Chondrocyte (in vitro differentiated cells): ENCODE measurements around the gene LRIG2. TPM values are rescaled to one million over a fixed set of nuclear protein-coding genes. Genes with fewer than 3 reads are reported as not detected.

Experiments
- DNase-seq: peaks from one replicate; pipeline ENCODE4 v3.0.0; 2021; ENCODE audit warnings: mixed read lengths, low spot score
- H3K27ac Mint-ChIP-seq: one replicate; pipeline ENCODE4 v1.8.0; 2021; ENCODE audit warnings: mild to moderate bottlenecking, moderate library complexity, mixed read lengths; ENCODE audit not compliant: unreplicated experiment
- H3K27me3 Mint-ChIP-seq: 2 replicates; pipeline ENCODE4 v1.8.0; 2021; ENCODE audit warnings: low read depth, mixed read lengths
- H3K36me3 Mint-ChIP-seq: 2 replicates; pipeline ENCODE4 v1.8.0; 2021; ENCODE audit warnings: low read depth, mixed read lengths
- H3K4me1 Mint-ChIP-seq: 2 replicates; pipeline ENCODE4 v1.8.0; 2021; ENCODE audit warnings: low read depth, mild to moderate bottlenecking, mixed read lengths
- H3K4me3 Mint-ChIP-seq: one replicate; pipeline ENCODE4 v1.8.0; 2021; ENCODE audit warnings: mild to moderate bottlenecking, moderate library complexity, mixed read lengths; ENCODE audit not compliant: unreplicated experiment
- H3K9me3 Mint-ChIP-seq: 2 replicates; pipeline ENCODE4 v1.8.0; 2021; ENCODE audit warnings: low read depth, mixed read lengths
- total RNA-seq: library from RNA; stranded (reverse); gene quantifications from 3 replicates; pipeline ENCODE4 v1.2.1, GENCODE V29; 2021
- TF ChIP-seq, protein P1 (sequence below): fragments of 200-600 bp; sonication (generic); IDR thresholded peaks from 2 replicates; pipeline ENCODE4 v1.5.0; 2021; ENCODE audit warnings: antibody characterized with exemption, mild to moderate bottlenecking, moderate library complexity

LRIG2 gene
- total RNA-seq, 1 donor from 2014 or later = 10.7 TPM

DNA sequence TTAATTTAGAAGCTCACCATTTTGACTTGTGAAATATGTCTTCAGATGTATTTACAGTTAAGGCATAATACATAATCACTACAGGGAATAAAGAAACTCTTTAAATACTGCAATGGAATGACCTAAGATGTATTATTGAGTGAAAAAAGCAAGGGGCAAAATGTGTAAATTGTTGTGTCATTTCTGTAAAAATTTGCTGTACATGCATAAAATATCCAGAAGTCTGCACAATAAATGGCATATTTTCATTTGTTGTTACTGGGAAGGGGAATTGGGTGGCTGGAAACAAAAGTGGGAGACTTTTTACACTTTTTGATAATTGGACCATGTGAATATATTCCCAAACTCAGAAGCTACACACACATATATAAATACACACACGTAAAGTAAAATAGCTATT, 17.1 kb downstream of the LRIG2 start:
- Mint-ChIP-seq H3K9me3 (no peaks in the 10 kb centered on the region), H3K27me3 (no peaks in the 10 kb centered on the region), H3K27ac (no peak overlapping the region), H3K4me3 (no peak overlapping the region), H3K4me1 (peaks cover 14% of the 10 kb centered on the region), H3K36me3 (peaks cover 14% of the 10 kb centered on the region)
- TF ChIP-seq, protein P1, sequence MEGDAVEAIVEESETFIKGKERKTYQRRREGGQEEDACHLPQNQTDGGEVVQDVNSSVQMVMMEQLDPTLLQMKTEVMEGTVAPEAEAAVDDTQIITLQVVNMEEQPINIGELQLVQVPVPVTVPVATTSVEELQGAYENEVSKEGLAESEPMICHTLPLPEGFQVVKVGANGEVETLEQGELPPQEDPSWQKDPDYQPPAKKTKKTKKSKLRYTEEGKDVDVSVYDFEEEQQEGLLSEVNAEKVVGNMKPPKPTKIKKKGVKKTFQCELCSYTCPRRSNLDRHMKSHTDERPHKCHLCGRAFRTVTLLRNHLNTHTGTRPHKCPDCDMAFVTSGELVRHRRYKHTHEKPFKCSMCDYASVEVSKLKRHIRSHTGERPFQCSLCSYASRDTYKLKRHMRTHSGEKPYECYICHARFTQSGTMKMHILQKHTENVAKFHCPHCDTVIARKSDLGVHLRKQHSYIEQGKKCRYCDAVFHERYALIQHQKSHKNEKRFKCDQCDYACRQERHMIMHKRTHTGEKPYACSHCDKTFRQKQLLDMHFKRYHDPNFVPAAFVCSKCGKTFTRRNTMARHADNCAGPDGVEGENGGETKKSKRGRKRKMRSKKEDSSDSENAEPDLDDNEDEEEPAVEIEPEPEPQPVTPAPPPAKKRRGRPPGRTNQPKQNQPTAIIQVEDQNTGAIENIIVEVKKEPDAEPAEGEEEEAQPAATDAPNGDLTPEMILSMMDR = no peak
- no peak for DNase-seq

DNA sequence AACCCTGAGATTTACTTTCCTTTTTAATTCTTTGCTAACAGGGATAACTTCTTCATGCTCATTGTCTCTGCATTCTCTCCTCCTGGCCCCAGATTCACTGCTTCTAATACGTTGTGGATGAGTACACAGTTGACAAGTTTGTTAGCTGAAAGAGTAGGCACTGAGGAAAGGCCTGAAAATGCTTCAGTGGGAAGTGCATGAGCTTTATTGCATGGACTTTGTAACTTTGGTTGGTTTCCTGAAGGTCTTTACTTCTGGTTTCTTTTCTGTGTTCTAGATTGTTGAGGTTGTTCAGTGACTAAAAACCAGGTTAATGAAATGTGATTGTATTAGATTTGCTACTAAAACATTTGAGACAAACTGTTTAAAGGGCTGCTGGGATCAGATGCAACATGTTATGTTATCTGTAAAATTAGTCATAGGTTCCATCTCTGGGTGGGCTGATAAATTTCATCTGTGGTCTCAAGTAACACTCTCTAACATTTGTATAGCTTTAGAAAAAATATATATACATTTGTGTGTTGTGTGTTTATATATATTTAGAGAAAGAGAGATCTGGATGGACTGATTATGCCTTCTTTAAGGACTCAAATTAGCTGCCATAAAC, 19.1 kb downstream of the LRIG2 start:
- Mint-ChIP-seq H3K27me3 (no peaks in the 10 kb centered on the region), H3K9me3 (no peaks in the 10 kb centered on the region), H3K4me3 (no peak overlapping the region), H3K4me1 (peaks cover 14% of the 10 kb centered on the region), H3K36me3 (peaks cover 21% of the 10 kb centered on the region), H3K27ac (no peak overlapping the region)
- TF ChIP-seq, protein P1 = no peak
- no peak for DNase-seq

DNA sequence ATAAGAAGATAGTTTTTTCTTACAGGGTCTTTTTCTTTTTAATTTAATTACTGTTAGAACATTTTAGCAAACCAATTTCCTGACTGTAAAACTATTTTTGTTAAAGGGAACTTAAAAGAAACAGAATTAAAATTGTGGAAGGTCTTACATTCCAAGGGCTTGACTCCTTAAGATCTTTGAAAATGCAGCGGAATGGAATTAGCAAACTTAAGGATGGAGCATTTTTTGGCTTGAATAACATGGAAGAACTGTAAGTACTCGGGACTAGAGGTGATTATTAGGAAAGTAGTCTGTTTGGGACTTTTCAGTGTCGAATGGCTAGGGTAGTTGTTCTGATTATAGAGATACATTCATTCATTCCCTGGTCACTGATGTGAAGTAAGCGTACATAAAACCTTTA, 21.5 kb downstream of the LRIG2 start:
- Mint-ChIP-seq H3K9me3 (no peaks in the 10 kb centered on the region), H3K4me1 (peaks cover 3% of the 10 kb centered on the region), H3K36me3 (peaks cover 27% of the 10 kb centered on the region), H3K27ac (no peak overlapping the region), H3K4me3 (no peak overlapping the region), H3K27me3 (no peaks in the 10 kb centered on the region)
- no peak for DNase-seq
- TF ChIP-seq, protein P1 = no peak

DNA sequence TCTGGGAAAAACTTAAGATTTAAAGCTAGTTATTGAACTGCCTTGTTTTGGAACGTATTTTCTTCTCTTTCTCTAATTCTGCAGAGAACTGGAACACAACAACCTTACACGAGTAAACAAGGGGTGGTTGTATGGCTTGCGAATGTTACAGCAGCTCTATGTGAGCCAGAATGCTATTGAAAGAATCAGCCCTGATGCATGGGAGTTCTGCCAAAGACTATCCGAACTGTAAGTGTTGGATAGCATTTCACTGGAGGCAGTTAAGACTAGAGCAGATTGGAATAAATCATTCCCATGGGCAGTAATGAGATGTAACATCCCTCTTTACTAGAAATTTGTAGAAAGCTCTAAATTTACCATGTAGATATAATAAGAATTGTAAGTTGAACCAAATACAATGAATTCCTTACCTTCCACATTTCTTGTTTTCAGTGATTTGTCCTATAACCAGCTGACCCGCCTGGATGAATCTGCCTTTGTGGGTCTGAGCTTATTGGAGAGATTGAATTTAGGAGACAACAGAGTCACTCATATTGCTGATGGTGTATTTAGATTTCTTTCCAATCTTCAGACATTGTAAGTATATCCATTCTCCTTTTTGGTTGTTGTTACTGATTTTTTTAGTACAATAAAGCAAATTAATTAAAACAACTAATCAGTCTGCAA, 22.9 kb downstream of the LRIG2 start:
- no peaks in the 10 kb centered on the region for H3K9me3 Mint-ChIP-seq
- no peaks in the 10 kb centered on the region for H3K27me3 Mint-ChIP-seq
- TF ChIP-seq, protein P1 = no peak
- peaks cover 30% of the 10 kb centered on the region for H3K36me3 Mint-ChIP-seq
- no peak for DNase-seq
- peaks cover 3% of the 10 kb centered on the region for H3K4me1 Mint-ChIP-seq
- H3K27ac Mint-ChIP-seq = no peak overlapping the region
- no peak overlapping the region for H3K4me3 Mint-ChIP-seq

DNA sequence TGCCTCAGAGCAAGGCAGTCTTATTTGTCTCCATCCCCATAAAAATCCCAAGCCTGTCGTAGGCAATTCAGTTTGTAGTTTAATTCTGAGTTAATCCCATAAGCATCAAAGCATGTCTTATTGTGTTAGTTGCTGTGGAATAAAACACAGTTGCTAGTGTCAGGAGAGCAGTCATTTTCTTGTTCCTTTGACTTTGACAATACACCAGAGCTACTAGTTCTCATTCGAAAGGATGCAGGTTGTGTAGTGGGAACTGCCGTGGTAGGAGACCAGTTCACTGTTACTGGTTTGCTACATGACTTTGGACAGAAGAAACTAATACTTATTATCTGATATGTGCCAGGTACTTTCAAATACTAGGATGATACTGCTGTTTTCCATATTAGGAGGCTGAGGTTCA, 23.5 kb downstream of the LRIG2 start:
- peaks cover 1% of the 10 kb centered on the region for H3K4me1 Mint-ChIP-seq
- no peaks in the 10 kb centered on the region for H3K9me3 Mint-ChIP-seq
- H3K36me3 Mint-ChIP-seq = peaks cover 33% of the 10 kb centered on the region
- H3K4me3 Mint-ChIP-seq = no peak overlapping the region
- TF ChIP-seq, protein P1 = no peak
- H3K27ac Mint-ChIP-seq = no peak overlapping the region
- DNase-seq = no peak
- H3K27me3 Mint-ChIP-seq = no peaks in the 10 kb centered on the region
